GM12878 (cell line): Measurements from ENCODE around the gene PTPRD. TPM values are rescaled to one million over a fixed set of nuclear protein-coding genes. Genes with fewer than 3 reads are reported as not detected.

Experiments
- ATAC-seq: fragments of 200-7000 bp; cut with Tn5 transposase; 3 replicates; pipeline ENCODE4 v1.9.1; 2020; ENCODE audit warnings: mild to moderate bottlenecking, moderate library complexity
- BruUV-seq: library from RNA; stranded (reverse); fragments of 400-500 nt; replicated peaks from 2 replicates; lab custom pipeline; 2021; lab: Mats Ljungman, UMichigan
- CTCF ChIA-PET: fragments of 300-600 bp; sonication (Branson Sonifier 250); formaldehyde crosslinking; extraction: SDS; loops from one replicate; lab custom pipeline; 2021; ENCODE audit warnings: inconsistent platforms; lab: Yijun Ruan, JAX
- POLR2A ChIA-PET: fragments of 350-600 bp; formaldehyde crosslinking; extraction: SDS; loops from one replicate; lab custom pipeline; 2021; ENCODE audit warnings: inconsistent platforms; lab: Charles Lee
- RAD21 ChIA-PET: fragments of 300-600 bp; sonication (Branson Sonifier 250); formaldehyde crosslinking; loops from one replicate; lab custom pipeline; 2023; ENCODE audit warnings: antibody characterized with exemption; ENCODE audit not compliant: unreplicated experiment; lab: Charles Lee
- SMC1A ChIA-PET: fragments of 300-600 bp; sonication (Branson Sonifier 250); formaldehyde crosslinking; loops from one replicate; lab custom pipeline; 2023; ENCODE audit not compliant: unreplicated experiment, uncharacterized antibody; lab: Charles Lee
- DNase-seq: peaks from one replicate; pipeline ENCODE4 v3.0.0-alpha.2; 2011; ENCODE audit warnings: low read depth, low spot score
- FAIRE-seq: peaks from 3 replicates; lab custom pipeline; 2011; peaks lifted over from hg19 to GRCh38; lab: Jason Lieb, UNC
- H2AFZ ChIP-seq: 2 replicates; pipeline ENCODE4 v1.6.0; 2011; ENCODE audit warnings: low read depth, low read length, control low read depth; ENCODE audit not compliant: control insufficient read depth
- H3K27ac ChIP-seq: 2 replicates; pipeline ENCODE4 v1.5.1; 2011; ENCODE audit warnings: control low read depth; ENCODE audit not compliant: control insufficient read depth, insufficient read depth
- H3K27me3 ChIP-seq, 2 experiments: replicated peaks in 1 of 2; 2 replicates each; pipeline versions ENCODE4 v1.6.0 to v1.6.1; 2011; ENCODE audit warnings: low read length in 1 of 2; ENCODE audit not compliant: control insufficient read depth in 2 of 2, insufficient read depth in 2 of 2
- H3K36me3 ChIP-seq, 2 experiments: 2 replicates each; pipeline ENCODE4 v1.5.1; 2011; ENCODE audit warnings: low read length in 1 of 2; ENCODE audit not compliant: control insufficient read depth in 2 of 2, insufficient read depth in 2 of 2
- H3K4me1 ChIP-seq: 2 replicates; pipeline ENCODE4 v1.6.1; 2011; ENCODE audit warnings: mild to moderate bottlenecking, low read length, moderate library complexity, mixed read lengths; ENCODE audit not compliant: control insufficient read depth, insufficient read depth
- H3K4me2 ChIP-seq: 2 replicates; pipeline ENCODE4 v1.6.0; 2011; ENCODE audit warnings: control low read depth; ENCODE audit not compliant: control insufficient read depth, insufficient read depth
- H3K4me3 ChIP-seq: fragments of 200-600 bp; sonication (generic); 2 replicates; pipeline ENCODE4 v1.5.1; 2016
- H3K79me2 ChIP-seq: 2 replicates; pipeline ENCODE4 v1.6.0; 2011; ENCODE audit warnings: low read length; ENCODE audit not compliant: control insufficient read depth, insufficient read depth
- H3K9ac ChIP-seq: 2 replicates; pipeline ENCODE4 v1.8.0; 2011; ENCODE audit warnings: low read length, control low read depth, mixed read lengths; ENCODE audit not compliant: control insufficient read depth, insufficient read depth
- H3K9me3 ChIP-seq: replicated peaks from 3 replicates; pipeline ENCODE4 v1.5.1; 2011; ENCODE audit warnings: mild to moderate bottlenecking, low read length; ENCODE audit not compliant: control insufficient read depth, insufficient read depth
- H4K20me1 ChIP-seq: 2 replicates; pipeline ENCODE4 v1.6.0; 2011; ENCODE audit not compliant: control insufficient read depth, insufficient read depth
- CHD1 ChIP-seq: IDR thresholded peaks from 2 replicates; pipeline ENCODE4 v1.6.1; 2012; ENCODE audit warnings: low read depth, low read length, improper control_type of control experiment
- CTCF ChIP-seq, 3 experiments: IDR thresholded peaks in 2 of 3; conservative IDR thresholded peaks in 1 of 3; 2 replicates each; pipeline ENCODE4 v1.5.1; 2011; ENCODE audit warnings: low read depth in 3 of 3, low read length in 3 of 3, mild to moderate bottlenecking in 3 of 3, control low read depth in 2 of 3, moderate library complexity in 2 of 3, inconsistent platforms in 1 of 3, mixed read lengths in 1 of 3; ENCODE audit not compliant: control insufficient read depth in 2 of 3, insufficient read depth in 1 of 3; ENCODE audit errors: extremely low read depth in 1 of 3
- EP300 ChIP-seq, 2 experiments: fragments of 150-350 bp in 1 of 2; IDR thresholded peaks; 2 replicates each; pipeline ENCODE4 v1.6.1; 2011 to 2012; ENCODE audit warnings: low read depth in 2 of 2, low read length in 2 of 2, borderline replicate concordance in 1 of 2, improper control_type of control experiment in 1 of 2, inconsistent platforms in 1 of 2; ENCODE audit not compliant: control insufficient read depth in 1 of 2
- FOXK2 ChIP-seq: fragments of 450-650 bp; IDR thresholded peaks from 2 replicates; pipeline ENCODE4 v1.6.1; 2017; ENCODE audit warnings: mild to moderate bottlenecking, moderate library complexity
- GATAD2B ChIP-seq: fragments of 450-650 bp; conservative IDR thresholded peaks from 2 replicates; pipeline ENCODE4 v1.6.1; 2017; ENCODE audit warnings: low read depth, mild to moderate bottlenecking, moderate library complexity
- LARP7 ChIP-seq: fragments of 450-650 bp; IDR thresholded peaks from 2 replicates; pipeline ENCODE4 v1.6.1; 2017; ENCODE audit warnings: mild to moderate bottlenecking
- RAD51 ChIP-seq: fragments of 450-650 bp; IDR thresholded peaks from 2 replicates; pipeline ENCODE4 v1.6.1; 2016; ENCODE audit warnings: moderate library complexity, mild to moderate bottlenecking, inconsistent platforms
- SMARCA5 ChIP-seq: fragments of 450-650 bp; IDR thresholded peaks from 2 replicates; pipeline ENCODE4 v1.6.1; 2017; ENCODE audit warnings: mild to moderate bottlenecking
- SPI1 ChIP-seq: IDR thresholded peaks from 2 replicates; pipeline ENCODE4 v1.6.1; 2011; ENCODE audit warnings: low read depth, mild to moderate bottlenecking, low read length, moderate library complexity, borderline replicate concordance; ENCODE audit not compliant: insufficient read depth
- TBL1XR1 ChIP-seq: IDR thresholded peaks from 2 replicates; pipeline ENCODE4 v1.6.1; 2012; ENCODE audit warnings: low read depth, low read length, improper control_type of control experiment
- YY1 ChIP-seq: IDR thresholded peaks from 2 replicates; pipeline ENCODE4 v1.6.1; 2011; ENCODE audit warnings: low read depth, mild to moderate bottlenecking, low read length
- ZBTB33 ChIP-seq: fragments of 450-650 bp; IDR thresholded peaks from 2 replicates; pipeline ENCODE4 v1.6.1; 2017; ENCODE audit warnings: mild to moderate bottlenecking
- WGBS: methylation state at CpG from one replicate; pipeline ENCODE4 v1.1.6; 2016; ENCODE audit warnings: low lambda C conversion rate; ENCODE audit not compliant: insufficient replicate concordance, insufficient coverage; ENCODE audit errors: missing lambda C conversion rate; 5-methylcytosine and 5-hydroxymethylcytosine counted together
- in situ Hi-C: fragments of 300-500 bp; cut with MboI; formaldehyde crosslinking; loops from 9 replicates; pipeline ENCODE4 v1.14.3; 2018; ENCODE audit warnings: mixed read lengths
- intact Hi-C: fragments of 100-400 bp; cut with micrococcal nuclease; formaldehyde crosslinking; loops from one replicate; pipeline ENCODE4 v1.14.2; 2022; ENCODE audit not compliant: unreplicated experiment
- polyA plus RNA-seq, 11 experiments: library from polyadenylated mRNA; depleted of rRNA in 4 of 11; unstranded in 6 of 11; stranded (reverse) in 5 of 11; fragments of >200 nt; fragmentation: Nextera tagmentation in 4 of 11; fragmentation: Illumina TruSeq in 1 of 11; extraction: Ambion mirVana in 4 of 11; extraction: Trizol in 1 of 11; gene quantifications; 1 replicate in 1 of 11; 2 replicates in 10 of 11; pipeline versions ENCODE4 v1.2.1 to v1.2.3, GENCODE V29; 2011 to 2016; ENCODE audit warnings: inconsistent platforms in 2 of 11, missing spikeins in 2 of 11, low read depth in 1 of 11
- total RNA-seq, 4 experiments: library from RNA; depleted of rRNA in 3 of 4; stranded (reverse); fragments of >200 nt in 3 of 4; fragmentation: Illumina TruSeq in 1 of 4; extraction: Trizol in 1 of 4; gene quantifications; 2 replicates each; pipeline versions ENCODE4 v1.2.1 to v1.2.3, GENCODE V29; 2013 to 2021
- TF ChIP-seq, protein P1 (sequence below): fragments of 450-650 bp; IDR thresholded peaks from 2 replicates; pipeline ENCODE4 v1.6.1; 2017; ENCODE audit warnings: borderline replicate concordance
- TF ChIP-seq, protein P2 (sequence below): fragments of 450-650 bp; formaldehyde crosslinking; IDR thresholded peaks from 2 replicates; pipeline ENCODE4 v1.5.0; 2022; ENCODE audit warnings: mild to moderate bottlenecking, missing genetic modification characterization

The PTPRD gene
- total and polyA plus RNA-seq, 10 of the 15 experiments (the other 5 are each of a cell fraction or from before 2014, with no cell fraction given): under 0.01 to 0.05 (median 0.01) TPM; not detected in 7

DNA sequence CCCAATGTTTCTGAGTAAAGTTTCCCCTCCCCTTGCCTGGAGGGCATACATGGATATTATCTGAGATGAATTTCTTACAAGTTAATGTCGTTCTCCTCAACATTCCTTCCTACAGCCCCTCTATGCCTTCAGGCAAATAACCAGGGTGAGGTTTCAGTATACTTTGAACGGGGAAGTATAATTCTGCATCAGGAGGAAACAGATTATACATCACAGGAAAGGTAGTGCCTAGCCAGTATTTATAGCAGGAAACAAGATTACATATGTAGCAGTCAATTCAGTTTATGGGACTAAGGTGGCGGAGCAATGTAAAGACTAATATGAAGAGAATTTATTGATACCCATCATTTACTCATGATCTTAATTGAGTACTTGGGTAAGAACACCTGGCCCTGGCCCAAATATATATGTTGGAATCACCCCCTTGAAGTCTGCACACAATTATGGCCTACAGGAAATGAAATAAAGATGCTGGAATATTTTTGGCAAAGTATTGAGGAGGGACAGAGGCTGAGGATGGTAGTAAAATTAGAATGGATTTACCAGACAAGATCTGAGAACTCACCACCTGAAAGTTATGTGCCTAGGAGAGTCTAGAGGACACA is 661.1 kb downstream of the PTPRD start (continued):
- TF ChIP-seq, protein P1, sequence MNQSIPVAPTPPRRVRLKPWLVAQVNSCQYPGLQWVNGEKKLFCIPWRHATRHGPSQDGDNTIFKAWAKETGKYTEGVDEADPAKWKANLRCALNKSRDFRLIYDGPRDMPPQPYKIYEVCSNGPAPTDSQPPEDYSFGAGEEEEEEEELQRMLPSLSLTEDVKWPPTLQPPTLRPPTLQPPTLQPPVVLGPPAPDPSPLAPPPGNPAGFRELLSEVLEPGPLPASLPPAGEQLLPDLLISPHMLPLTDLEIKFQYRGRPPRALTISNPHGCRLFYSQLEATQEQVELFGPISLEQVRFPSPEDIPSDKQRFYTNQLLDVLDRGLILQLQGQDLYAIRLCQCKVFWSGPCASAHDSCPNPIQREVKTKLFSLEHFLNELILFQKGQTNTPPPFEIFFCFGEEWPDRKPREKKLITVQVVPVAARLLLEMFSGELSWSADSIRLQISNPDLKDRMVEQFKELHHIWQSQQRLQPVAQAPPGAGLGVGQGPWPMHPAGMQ: no peak
- TF ChIP-seq EP300 (IDR thresholded peaks at IDR 0.05; ENCODE audit: borderline replicate concordance in 1 of 2, control insufficient read depth in 1 of 2, low read depth in 2 of 2, low read length in 2 of 2): no peak
- no peak for TF ChIP-seq TBL1XR1
- TF ChIP-seq SPI1: no peak
- TF ChIP-seq LARP7: no peak
- TF ChIP-seq, all 136 proteins: peak for 0

DNA sequence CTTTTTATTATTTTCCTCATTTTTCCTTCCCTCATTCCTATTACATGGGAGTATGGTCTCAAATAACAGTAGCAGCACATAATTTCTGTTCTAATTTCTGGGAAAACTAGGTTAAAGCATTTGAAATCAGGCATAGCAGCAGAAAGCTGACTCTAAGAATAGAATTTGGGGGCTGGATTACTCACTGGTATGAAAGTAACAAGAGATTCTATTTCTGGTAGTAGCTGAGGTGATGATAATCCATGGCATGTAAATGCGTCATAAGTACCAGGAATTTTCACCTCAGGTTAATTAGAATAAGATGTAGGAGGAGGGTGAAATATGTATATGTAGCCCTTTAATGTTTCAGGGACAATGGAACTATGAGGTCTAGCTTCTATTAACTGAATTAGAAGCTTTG is 662.0 kb downstream of the PTPRD start:
- Histone ChIP-seq H3K9ac (no peak overlapping the region), H2AFZ (no peak overlapping the region), H3K4me2 (no peak overlapping the region), H4K20me1 (no peaks in the 10 kb centered on the region), H3K4me3 (no peak overlapping the region), H3K27me3 (no peaks in the 10 kb centered on the region), H3K36me3 (no peaks in the 10 kb centered on the region), H3K9me3 (no peaks in the 10 kb centered on the region), H3K4me1 (no peaks in the 10 kb centered on the region), H3K79me2 (no peaks in the 10 kb centered on the region), H3K27ac (no peak overlapping the region)
- BruUV-seq: no TSS peak
- 87% methylated on average over 1 of the region's 1 CpG for WGBS
- ChIA-PET RAD21 (no interaction called here), POLR2A (no interaction called here), CTCF (no interaction called here), SMC1A (interaction anchor here (0.8 kb wide), 1 partner anchor 8 kb away, joined by 4 read pairs; no protein-coding TSS in a partner anchor)
- DNase-seq (no peak), FAIRE-seq (no peak), ATAC-seq (no peak)
- TF ChIP-seq YY1 (no peak), RAD51 (no peak), ZBTB33 (no peak), FOXK2 (no peak), SMARCA5 (no peak), CTCF (IDR thresholded peaks at IDR 0.05 in 2 of 3, conservative IDR thresholded peaks at IDR 0.05 in 1 of 3; ENCODE audit: control insufficient read depth in 2 of 3, extremely low read depth in 1 of 3, insufficient read depth in 1 of 3, low read depth in 3 of 3, low read length in 3 of 3) (no peak), CHD1 (no peak), GATAD2B (no peak)
- TF ChIP-seq, protein P2, sequence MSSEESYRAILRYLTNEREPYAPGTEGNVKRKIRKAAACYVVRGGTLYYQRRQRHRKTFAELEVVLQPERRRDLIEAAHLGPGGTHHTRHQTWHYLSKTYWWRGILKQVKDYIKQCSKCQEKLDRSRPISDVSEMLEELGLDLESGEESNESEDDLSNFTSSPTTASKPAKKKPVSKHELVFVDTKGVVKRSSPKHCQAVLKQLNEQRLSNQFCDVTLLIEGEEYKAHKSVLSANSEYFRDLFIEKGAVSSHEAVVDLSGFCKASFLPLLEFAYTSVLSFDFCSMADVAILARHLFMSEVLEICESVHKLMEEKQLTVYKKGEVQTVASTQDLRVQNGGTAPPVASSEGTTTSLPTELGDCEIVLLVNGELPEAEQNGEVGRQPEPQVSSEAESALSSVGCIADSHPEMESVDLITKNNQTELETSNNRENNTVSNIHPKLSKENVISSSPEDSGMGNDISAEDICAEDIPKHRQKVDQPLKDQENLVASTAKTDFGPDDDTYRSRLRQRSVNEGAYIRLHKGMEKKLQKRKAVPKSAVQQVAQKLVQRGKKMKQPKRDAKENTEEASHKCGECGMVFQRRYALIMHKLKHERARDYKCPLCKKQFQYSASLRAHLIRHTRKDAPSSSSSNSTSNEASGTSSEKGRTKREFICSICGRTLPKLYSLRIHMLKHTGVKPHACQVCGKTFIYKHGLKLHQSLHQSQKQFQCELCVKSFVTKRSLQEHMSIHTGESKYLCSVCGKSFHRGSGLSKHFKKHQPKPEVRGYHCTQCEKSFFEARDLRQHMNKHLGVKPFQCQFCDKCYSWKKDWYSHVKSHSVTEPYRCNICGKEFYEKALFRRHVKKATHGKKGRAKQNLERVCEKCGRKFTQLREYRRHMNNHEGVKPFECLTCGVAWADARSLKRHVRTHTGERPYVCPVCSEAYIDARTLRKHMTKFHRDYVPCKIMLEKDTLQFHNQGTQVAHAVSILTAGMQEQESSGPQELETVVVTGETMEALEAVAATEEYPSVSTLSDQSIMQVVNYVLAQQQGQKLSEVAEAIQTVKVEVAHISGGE (CRISPR knock-in tag): no peak
- intact Hi-C loops: no loop called here
- in situ Hi-C loops: no loop called here
